H1 (cell line): ENCODE measurements around the gene CDC42. TPM values are rescaled to one million over a fixed set of nuclear protein-coding genes. Genes with fewer than 3 reads are reported as not detected.

Source experiments
- CEBPB ChIP-seq: IDR thresholded peaks from 2 replicates; pipeline ENCODE4 v1.6.1; 2012; ENCODE audit warnings: low read depth, low read length
- SUZ12 ChIP-seq: fragments of 200-600 bp; sonication (generic); IDR thresholded peaks from 2 replicates; pipeline ENCODE4 v1.6.1; 2012; ENCODE audit warnings: mild to moderate bottlenecking, inconsistent platforms, low read length, moderate library complexity, mixed read lengths
- TBP ChIP-seq: IDR thresholded peaks from 2 replicates; pipeline ENCODE4 v1.6.1; 2011; ENCODE audit warnings: low read depth, low read length, improper control_type of control experiment
- YY1 ChIP-seq: IDR thresholded peaks from 2 replicates; pipeline ENCODE4 v1.6.1; 2011; ENCODE audit warnings: low read depth, mild to moderate bottlenecking, low read length
- polyA plus RNA-seq, 7 experiments: library from polyadenylated mRNA; depleted of rRNA in 3 of 7; stranded (reverse) in 5 of 7; unstranded in 2 of 7; fragments of >200 nt in 5 of 7; fragments of 200-250 nt in 2 of 7; gene quantifications; 1 replicate in 5 of 7; 2 replicates in 1 of 7; 4 replicates in 1 of 7; pipeline versions ENCODE4 v1.2.1 to v1.2.3, GENCODE V29; 2011 to 2013; ENCODE audit warnings: missing spikeins in 2 of 7, mixed read lengths in 2 of 7
- total RNA-seq: library from RNA; stranded (reverse); fragmentation: NEBNext Ultra II Directional; extraction: Animal tissue kit (Norgen Biotek cat#: 25700); gene quantifications from 2 replicates; pipeline ENCODE4 v1.2.1, GENCODE V29; 2021

The CDC42 gene
- total and polyA plus RNA-seq, 2 of the 8 experiments (the other 6 are each of a cell fraction or from before 2014, with no cell fraction given): 110 to 179 TPM

GRCh38 chr1:22056936-22057335, 4.4 kb downstream of the CDC42 start (continued):
- no peak for TF ChIP-seq YY1
- no peak for TF ChIP-seq TBP
- no peak for TF ChIP-seq SUZ12
- TF ChIP-seq CEBPB: no peak
- TF ChIP-seq, all 59 proteins: peak for 0
